ENCODE measurements around the gene PERM1. TPM values are rescaled to one million over a fixed set of nuclear protein-coding genes. Genes with fewer than 3 reads are reported as not detected.

Gene PERM1
- total and polyA plus RNA-seq, 9 of the 15 experiments (the other 6 are each of a cell fraction or from before 2014, with no cell fraction given): not detected

DNA sequence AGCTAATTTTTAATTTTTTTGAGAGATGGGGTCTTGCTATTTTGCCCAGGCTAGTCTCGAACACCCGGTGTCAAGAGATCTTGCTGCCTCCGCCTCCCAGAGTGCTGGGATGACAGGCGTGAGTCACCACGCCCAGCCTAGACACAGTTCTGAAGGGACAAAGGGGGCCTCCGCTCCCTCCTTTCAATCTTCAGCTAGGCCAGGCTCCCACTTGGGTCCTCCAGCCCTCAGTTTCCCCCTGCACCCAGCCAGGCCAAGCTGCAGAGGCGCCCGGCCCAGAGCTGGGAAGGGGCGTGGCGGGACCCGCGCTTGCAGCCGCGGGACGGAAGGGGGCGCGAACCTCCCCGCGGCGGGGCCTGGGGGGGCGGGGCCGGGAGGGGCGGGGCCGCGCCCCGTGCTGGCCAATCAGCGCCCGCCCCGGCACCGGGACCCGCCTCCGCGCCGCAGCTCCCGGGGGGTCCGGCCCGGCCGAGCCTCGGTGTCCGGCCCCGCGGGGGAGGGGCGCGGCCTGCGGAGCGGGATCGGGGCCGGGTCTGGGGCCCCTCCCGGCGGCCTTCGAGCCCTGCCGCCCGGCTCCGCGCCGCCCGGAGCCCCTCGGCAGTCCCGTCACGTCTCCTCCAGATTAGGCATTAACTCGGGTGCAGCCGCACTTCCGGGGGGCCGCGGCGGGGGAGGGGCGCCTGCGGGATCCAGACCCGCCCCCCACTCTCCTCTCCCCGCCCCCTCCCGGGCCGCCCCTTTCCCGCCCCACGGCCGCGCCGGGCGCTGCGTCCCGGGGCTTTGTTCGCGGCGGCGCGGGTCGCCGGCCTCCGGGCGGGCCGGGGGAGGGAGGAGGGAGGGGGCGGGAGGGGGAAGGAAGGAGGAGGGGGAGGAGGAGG lies 37.5 kb upstream of the PERM1 start (continued):
- TF ChIP-seq, protein P1, sequence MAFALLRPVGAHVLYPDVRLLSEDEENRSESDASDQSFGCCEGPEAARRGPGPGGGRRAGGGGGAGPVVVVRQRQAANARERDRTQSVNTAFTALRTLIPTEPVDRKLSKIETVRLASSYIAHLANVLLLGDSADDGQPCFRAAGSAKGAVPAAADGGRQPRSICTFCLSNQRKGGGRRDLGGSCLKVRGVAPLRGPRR (CRISPR knock-in tag; IDR thresholded peaks at IDR 0.05): no peak
- TF ChIP-seq DMBX1 (CRISPR knock-in tag; IDR thresholded peaks at IDR 0.05; ENCODE audit: borderline replicate concordance) (no peak), HCFC1 (IDR thresholded peaks at IDR 0.05; ENCODE audit: low read depth, low read length) (no peak), ZNF507 (tag; conservative IDR thresholded peaks at IDR 0.05) (no peak), ZNF589 (CRISPR knock-in tag; IDR thresholded peaks at IDR 0.05; ENCODE audit: low read depth) (no peak), SUPT5H (IDR thresholded peaks at IDR 0.05) (no peak)
- TF ChIP-seq, protein P2, sequence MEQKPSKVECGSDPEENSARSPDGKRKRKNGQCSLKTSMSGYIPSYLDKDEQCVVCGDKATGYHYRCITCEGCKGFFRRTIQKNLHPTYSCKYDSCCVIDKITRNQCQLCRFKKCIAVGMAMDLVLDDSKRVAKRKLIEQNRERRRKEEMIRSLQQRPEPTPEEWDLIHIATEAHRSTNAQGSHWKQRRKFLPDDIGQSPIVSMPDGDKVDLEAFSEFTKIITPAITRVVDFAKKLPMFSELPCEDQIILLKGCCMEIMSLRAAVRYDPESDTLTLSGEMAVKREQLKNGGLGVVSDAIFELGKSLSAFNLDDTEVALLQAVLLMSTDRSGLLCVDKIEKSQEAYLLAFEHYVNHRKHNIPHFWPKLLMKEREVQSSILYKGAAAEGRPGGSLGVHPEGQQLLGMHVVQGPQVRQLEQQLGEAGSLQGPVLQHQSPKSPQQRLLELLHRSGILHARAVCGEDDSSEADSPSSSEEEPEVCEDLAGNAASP (IDR thresholded peaks at IDR 0.05): no peak
- TF ChIP-seq, protein P3, sequence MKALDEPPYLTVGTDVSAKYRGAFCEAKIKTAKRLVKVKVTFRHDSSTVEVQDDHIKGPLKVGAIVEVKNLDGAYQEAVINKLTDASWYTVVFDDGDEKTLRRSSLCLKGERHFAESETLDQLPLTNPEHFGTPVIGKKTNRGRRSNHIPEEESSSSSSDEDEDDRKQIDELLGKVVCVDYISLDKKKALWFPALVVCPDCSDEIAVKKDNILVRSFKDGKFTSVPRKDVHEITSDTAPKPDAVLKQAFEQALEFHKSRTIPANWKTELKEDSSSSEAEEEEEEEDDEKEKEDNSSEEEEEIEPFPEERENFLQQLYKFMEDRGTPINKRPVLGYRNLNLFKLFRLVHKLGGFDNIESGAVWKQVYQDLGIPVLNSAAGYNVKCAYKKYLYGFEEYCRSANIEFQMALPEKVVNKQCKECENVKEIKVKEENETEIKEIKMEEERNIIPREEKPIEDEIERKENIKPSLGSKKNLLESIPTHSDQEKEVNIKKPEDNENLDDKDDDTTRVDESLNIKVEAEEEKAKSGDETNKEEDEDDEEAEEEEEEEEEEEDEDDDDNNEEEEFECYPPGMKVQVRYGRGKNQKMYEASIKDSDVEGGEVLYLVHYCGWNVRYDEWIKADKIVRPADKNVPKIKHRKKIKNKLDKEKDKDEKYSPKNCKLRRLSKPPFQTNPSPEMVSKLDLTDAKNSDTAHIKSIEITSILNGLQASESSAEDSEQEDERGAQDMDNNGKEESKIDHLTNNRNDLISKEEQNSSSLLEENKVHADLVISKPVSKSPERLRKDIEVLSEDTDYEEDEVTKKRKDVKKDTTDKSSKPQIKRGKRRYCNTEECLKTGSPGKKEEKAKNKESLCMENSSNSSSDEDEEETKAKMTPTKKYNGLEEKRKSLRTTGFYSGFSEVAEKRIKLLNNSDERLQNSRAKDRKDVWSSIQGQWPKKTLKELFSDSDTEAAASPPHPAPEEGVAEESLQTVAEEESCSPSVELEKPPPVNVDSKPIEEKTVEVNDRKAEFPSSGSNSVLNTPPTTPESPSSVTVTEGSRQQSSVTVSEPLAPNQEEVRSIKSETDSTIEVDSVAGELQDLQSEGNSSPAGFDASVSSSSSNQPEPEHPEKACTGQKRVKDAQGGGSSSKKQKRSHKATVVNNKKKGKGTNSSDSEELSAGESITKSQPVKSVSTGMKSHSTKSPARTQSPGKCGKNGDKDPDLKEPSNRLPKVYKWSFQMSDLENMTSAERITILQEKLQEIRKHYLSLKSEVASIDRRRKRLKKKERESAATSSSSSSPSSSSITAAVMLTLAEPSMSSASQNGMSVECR (CRISPR knock-in tag; IDR thresholded peaks at IDR 0.05): no peak
- TF ChIP-seq, protein P4, sequence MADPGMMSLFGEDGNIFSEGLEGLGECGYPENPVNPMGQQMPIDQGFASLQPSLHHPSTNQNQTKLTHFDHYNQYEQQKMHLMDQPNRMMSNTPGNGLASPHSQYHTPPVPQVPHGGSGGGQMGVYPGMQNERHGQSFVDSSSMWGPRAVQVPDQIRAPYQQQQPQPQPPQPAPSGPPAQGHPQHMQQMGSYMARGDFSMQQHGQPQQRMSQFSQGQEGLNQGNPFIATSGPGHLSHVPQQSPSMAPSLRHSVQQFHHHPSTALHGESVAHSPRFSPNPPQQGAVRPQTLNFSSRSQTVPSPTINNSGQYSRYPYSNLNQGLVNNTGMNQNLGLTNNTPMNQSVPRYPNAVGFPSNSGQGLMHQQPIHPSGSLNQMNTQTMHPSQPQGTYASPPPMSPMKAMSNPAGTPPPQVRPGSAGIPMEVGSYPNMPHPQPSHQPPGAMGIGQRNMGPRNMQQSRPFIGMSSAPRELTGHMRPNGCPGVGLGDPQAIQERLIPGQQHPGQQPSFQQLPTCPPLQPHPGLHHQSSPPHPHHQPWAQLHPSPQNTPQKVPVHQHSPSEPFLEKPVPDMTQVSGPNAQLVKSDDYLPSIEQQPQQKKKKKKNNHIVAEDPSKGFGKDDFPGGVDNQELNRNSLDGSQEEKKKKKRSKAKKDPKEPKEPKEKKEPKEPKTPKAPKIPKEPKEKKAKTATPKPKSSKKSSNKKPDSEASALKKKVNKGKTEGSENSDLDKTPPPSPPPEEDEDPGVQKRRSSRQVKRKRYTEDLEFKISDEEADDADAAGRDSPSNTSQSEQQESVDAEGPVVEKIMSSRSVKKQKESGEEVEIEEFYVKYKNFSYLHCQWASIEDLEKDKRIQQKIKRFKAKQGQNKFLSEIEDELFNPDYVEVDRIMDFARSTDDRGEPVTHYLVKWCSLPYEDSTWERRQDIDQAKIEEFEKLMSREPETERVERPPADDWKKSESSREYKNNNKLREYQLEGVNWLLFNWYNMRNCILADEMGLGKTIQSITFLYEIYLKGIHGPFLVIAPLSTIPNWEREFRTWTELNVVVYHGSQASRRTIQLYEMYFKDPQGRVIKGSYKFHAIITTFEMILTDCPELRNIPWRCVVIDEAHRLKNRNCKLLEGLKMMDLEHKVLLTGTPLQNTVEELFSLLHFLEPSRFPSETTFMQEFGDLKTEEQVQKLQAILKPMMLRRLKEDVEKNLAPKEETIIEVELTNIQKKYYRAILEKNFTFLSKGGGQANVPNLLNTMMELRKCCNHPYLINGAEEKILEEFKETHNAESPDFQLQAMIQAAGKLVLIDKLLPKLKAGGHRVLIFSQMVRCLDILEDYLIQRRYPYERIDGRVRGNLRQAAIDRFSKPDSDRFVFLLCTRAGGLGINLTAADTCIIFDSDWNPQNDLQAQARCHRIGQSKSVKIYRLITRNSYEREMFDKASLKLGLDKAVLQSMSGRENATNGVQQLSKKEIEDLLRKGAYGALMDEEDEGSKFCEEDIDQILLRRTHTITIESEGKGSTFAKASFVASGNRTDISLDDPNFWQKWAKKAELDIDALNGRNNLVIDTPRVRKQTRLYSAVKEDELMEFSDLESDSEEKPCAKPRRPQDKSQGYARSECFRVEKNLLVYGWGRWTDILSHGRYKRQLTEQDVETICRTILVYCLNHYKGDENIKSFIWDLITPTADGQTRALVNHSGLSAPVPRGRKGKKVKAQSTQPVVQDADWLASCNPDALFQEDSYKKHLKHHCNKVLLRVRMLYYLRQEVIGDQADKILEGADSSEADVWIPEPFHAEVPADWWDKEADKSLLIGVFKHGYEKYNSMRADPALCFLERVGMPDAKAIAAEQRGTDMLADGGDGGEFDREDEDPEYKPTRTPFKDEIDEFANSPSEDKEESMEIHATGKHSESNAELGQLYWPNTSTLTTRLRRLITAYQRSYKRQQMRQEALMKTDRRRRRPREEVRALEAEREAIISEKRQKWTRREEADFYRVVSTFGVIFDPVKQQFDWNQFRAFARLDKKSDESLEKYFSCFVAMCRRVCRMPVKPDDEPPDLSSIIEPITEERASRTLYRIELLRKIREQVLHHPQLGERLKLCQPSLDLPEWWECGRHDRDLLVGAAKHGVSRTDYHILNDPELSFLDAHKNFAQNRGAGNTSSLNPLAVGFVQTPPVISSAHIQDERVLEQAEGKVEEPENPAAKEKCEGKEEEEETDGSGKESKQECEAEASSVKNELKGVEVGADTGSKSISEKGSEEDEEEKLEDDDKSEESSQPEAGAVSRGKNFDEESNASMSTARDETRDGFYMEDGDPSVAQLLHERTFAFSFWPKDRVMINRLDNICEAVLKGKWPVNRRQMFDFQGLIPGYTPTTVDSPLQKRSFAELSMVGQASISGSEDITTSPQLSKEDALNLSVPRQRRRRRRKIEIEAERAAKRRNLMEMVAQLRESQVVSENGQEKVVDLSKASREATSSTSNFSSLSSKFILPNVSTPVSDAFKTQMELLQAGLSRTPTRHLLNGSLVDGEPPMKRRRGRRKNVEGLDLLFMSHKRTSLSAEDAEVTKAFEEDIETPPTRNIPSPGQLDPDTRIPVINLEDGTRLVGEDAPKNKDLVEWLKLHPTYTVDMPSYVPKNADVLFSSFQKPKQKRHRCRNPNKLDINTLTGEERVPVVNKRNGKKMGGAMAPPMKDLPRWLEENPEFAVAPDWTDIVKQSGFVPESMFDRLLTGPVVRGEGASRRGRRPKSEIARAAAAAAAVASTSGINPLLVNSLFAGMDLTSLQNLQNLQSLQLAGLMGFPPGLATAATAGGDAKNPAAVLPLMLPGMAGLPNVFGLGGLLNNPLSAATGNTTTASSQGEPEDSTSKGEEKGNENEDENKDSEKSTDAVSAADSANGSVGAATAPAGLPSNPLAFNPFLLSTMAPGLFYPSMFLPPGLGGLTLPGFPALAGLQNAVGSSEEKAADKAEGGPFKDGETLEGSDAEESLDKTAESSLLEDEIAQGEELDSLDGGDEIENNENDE (IDR thresholded peaks at IDR 0.05; ENCODE audit: low read depth, low read length): no peak

Measured in K562 (cell line).